GM21515 (cell line): ENCODE data around the gene INPP5J.
"Not testable (repeated sequence)": the region's sequence is repeated elsewhere in the genome, so short reads cannot be mapped to it uniquely, and the experiment has no call there.

ENCODE experiments used
- ATAC-seq: cut with Tn5 transposase; IDR thresholded peaks from one replicate; pipeline ENCODE4 v1.9.1; 2021; ENCODE audit not compliant: unreplicated experiment

INPP5J gene

DNA sequence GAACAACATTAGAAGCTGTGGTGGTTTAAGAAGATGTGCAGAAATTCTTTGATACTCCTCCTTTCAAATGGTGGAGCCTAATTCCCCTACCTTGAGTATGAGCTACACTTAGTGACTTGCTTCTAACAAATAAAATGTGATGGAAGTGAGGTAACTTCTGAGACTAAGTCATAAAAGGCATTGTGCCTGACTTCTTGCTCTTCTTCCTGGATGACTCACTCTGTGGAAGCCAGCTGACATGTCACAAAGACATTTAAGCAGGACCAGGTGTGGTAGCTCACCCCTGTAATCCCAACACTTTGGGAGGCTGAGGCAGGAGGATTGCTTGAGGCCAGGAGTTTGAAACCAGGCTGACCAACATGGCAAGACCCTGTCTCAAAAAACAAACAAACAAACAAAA, 21.5 kb downstream of the INPP5J start:
- no peak for ATAC-seq

- no peak for ATAC-seq
Measured at GRCh38 chr22:31148488-31148887, 25.7 kb downstream of the INPP5J start.

DNA sequence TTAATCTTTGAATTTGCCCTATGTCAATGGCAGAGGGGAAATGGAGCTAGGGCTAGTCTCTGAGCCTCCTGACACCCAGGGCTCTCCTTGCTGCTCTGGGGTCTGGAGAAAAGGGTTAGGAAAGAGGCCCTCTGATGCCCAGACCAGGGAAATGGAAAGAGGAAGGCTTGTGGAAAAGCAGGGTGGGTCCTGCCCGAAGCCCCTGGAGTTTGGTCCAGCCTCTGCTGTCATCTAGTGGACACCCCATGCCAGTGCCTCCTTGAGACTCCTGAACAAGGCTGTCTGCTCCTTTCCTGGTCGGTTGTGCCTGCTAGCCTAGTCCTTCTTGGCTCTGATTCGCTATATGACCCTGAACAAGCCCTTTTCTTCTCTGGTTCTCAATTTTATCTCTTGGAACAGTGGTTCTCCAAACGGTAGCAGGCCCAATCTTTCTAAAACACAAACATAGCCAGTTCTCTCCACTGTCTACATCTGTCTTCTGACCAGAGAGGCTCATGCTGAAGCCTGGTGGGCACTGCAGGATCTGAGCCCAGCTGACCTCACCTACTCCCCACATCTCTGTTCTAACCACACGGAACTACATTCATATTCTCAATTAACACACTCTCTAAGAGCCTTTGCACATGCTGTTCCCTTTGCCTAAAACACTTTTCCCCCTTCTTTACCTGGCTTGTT, 26.3 kb downstream of the INPP5J start:
- no peak for ATAC-seq

DNA sequence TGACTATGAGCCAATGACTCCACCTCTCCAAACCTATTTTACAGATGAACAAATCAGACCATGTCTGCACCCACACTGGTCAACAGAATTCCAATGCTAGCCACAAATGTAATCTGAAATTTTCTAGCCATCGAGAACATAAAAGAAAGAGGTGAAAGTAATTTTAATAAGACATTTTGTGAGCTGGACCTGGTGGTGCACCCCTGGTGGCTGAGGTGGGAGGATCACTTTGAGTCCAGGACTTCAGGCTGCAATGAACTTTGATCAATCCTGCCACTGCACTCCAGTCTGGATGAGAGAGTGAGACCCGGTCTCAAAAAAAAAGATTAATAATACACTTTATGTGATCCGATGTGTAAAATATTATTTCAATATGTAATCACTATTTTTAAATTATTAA, 27.8 kb downstream of the INPP5J start:
- no peak for ATAC-seq

DNA sequence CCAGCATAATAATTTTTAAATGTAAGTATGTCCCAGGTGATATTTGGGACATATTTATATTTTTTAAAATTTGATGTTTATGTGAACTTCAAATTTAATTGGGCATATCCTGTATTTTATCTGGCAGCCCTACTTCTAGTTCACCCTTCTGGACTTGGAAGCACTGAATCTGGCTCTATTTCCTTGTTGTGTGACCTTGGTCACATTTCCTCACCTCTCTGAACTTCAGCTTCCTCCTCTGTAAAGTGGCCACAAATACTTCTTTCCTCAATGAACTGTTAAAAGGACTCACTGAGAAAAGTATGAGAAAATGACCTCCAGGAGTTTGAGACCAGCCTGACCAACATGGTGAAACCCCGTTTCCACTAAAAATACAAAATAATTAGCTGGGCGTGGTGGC, 29.1 kb downstream of the INPP5J start:
- no peak for ATAC-seq

- ATAC-seq = no peak
Measured at GRCh38 chr22:31153357-31153756, 30.6 kb downstream of the INPP5J start.

DNA sequence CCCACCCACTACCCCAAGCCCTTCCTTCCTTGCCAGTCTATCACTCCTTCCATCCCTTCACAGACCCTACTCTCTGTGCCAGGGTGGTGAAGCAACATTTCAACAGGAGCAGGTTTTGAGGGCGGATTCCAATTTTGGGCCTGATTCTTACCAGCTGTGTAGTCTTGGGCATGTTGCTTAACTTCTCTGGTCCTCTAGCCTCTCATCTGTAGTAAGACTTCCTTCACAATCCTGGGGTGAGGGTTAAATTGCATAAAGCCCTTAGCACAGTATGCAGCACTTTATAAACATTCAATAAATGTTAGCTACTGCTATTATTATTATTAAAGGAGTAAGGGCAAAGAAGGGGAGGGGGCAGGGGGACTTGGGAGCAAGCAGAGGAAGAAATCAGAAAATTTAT, 32.2 kb downstream of the INPP5J start:
- ATAC-seq = no peak

- ATAC-seq = no peak
Measured at GRCh38 chr22:31155422-31155821, 32.7 kb downstream of the INPP5J start.

- peak; percentile 25 for ATAC-seq
Measured at GRCh38 chr22:31160328-31160978, 37.7 kb downstream of the INPP5J start.

DNA sequence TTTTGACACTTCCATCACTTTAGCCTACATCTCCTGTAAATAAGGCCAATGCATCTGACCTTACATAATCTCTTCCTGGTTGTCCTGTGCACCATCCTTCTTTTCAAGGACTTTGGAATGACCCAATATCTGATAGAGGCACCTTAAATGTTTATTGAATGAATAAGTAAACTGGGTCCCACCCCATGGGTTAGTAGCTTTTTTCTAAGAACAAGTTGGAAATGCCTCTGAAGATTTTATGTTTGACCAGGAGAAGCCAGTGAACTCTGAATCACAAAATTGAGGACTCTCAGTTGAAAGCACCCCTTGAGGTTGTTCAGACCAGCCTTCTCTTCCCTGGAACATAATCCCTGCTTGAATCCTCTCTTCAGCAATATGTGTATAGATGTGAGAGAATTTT, 38.6 kb downstream of the INPP5J start:
- ATAC-seq = no peak

- no peak for ATAC-seq
Measured at GRCh38 chr22:31162015-31162765, 39.4 kb downstream of the INPP5J start.

DNA sequence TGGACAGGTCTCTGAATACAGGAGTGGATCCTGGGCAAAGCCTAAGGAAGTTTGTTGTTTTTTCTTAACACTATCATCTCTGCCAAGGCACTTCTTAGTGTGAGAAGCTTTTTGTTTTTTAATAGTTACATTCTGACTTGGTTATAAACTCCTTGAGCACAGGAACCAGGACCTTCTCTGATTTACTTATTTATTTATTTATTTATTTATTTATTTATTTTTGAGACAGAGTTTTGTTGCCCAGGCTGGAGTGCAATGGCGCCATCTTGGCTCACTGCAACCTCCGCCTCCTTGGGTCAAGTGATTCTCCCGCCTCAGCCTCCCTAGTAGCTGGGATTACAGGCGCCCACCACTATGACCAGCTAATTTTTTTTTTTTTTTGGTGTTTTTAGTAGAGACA, 48.2 kb downstream of the INPP5J start:
- no peak for ATAC-seq

- ATAC-seq = not testable (repeated sequence)
Measured at GRCh38 chr22:31171734-31172133, 49.0 kb downstream of the INPP5J start.

DNA sequence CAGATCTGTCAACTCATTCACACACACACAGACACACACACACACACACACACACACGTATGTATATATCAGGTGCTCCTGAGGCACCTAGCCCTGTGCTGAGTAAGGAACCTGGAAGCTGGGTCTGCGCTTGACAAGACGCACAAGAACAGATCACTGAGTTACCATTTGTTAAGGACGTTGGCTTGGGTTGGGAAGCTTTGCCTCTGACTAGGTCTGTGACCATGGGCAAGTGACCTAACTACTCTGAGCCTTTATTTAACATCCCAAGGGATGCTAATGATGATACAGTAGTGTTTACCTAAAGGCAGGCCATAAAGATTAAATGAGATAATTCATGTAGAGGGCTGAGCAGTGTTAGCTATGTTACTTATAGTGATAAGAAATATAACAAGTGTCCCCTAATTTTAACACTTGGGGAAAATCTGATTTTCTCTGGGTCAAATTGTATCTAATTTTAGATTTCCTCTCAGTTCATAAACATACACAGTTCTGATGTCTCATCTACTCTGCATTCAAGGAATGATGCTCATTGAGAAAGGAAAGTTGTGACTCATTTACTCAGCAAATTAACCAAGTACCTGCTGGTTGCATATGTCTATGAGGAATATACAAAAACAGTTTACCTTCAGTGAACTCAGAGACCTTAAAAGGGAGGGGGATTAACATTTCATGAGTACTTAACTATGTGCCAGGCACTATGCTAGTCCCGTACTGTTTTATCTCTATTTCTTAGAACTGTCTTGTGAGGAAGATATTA, 50.8 kb downstream of the INPP5J start:
- ATAC-seq = no peak

GRCh38 chr22:31176923-31177322, 54.2 kb downstream of the INPP5J start:
- ATAC-seq = no peak

DNA sequence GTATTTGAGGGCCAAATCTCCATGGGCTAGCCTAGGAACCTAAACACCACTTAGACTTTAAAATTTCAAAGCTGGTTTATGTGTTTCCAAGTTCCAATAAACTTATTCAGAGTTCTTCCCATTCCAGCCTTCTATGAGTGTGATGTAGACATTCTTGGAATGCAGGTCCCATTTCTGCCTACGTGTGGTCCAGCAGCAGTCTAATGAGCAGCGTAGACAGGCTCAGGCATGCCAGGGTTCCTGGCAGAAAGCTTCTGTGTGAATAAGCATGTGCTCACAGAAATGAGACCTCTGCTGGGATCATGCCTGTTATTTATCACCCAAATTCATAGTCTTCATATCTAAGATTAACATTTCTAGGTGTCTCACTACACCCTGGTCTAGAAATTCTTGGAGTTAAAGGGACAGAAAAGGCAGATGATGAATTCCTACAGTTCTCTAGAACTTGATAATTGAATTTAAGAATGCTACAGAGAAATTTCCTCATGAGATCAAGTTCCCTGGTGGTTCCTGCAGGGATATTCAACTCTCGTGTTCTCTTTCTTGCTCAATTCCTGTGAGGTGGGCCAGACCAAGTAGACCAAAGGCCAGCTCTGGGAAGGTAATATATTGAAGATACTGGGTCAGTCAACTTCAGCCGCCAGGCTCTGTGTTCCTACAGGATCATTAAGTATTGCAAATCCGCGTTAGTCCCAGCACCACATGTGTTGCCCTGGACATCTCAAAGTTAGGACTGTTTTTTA, 54.8 kb downstream of the INPP5J start:
- ATAC-seq = no peak

DNA sequence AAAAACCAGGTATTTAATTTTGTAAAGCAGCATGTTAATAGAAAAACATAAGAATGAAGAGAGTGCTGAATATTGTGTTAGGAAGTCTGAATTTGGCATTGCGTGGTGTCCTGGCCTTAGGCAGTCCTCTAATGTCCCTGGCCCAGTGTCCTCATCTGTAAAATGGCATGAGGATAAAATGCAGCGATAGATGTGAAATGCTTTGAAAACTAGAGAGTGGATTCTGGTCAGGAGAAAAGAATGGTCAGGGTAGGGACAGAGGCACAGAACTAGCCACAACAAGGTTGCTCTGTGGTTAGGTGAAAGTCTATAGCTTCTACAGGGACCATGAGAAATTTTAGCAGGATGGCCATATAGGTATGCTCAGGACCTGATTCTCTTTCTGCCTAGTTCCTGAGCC, 56.1 kb downstream of the INPP5J start:
- ATAC-seq = no peak

- no peak for ATAC-seq
Measured at GRCh38 chr22:31179345-31179744, 56.6 kb downstream of the INPP5J start.

DNA sequence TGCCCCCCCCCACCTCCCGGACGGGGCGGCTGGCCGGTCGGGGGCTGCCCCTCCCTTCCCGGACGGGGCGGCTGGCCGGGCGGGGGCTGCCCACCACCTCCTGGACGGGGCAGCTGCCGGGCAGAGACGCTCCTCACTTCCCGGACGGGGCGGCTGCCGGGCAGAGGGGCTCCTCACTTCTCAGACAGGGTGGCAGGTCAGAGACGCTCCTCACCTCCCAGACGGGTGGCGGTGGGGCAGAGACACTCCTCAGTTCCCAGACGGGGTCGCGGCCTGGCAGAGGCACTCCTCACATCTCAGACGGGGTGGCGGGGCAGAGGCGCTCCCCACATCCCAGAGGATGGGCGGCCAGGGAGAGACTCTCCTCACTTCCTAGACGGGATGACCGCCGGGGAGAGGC, 61.2 kb downstream of the INPP5J start:
- ATAC-seq = no peak
